T-helper 17 cell (primary cell): ENCODE measurements around the gene CREBBP. TPM values are rescaled to one million over a fixed set of nuclear protein-coding genes. Genes with fewer than 3 reads are reported as not detected.

ENCODE experiments used
- ATAC-seq: fragments of 150-1000 bp; cut with Tn5 transposase; 2 replicates; pipeline ENCODE4 v1.10.0; 2021; ENCODE audit warnings: mild to moderate bottlenecking, moderate library complexity
- DNase-seq, 3 donors: peaks; one replicate each; pipeline versions ENCODE4 v3.0.0 to v3.0.0-alpha.2; 2020 to 2021
- H3K9me3 ChIP-seq: one replicate; pipeline ENCODE4 v1.7.0; 2013; ENCODE audit warnings: low read length, mild to moderate bottlenecking; ENCODE audit not compliant: control insufficient read depth, poor library complexity, severe bottlenecking
- H3K27ac Mint-ChIP-seq: one replicate; pipeline ENCODE4 v1.8.0; 2022; ENCODE audit warnings: mild to moderate bottlenecking, moderate library complexity, mixed read lengths
- H3K27me3 Mint-ChIP-seq: one replicate; pipeline ENCODE4 v1.8.0; 2022; ENCODE audit warnings: mixed read lengths
- H3K36me3 Mint-ChIP-seq: one replicate; pipeline ENCODE4 v1.8.0; 2022; ENCODE audit warnings: low read depth, mixed read lengths
- H3K4me1 Mint-ChIP-seq: one replicate; pipeline ENCODE4 v1.8.0; 2022; ENCODE audit warnings: mild to moderate bottlenecking, mixed read lengths
- H3K4me3 Mint-ChIP-seq: one replicate; pipeline ENCODE4 v1.8.0; 2022; ENCODE audit warnings: mild to moderate bottlenecking, moderate library complexity, mixed read lengths
- total RNA-seq, 4 donors: library from RNA in 2 of 4; stranded (reverse) in 2 of 4; gene quantifications; one replicate each; pipeline ENCODE4 v1.2.3 and lab custom pipeline; 2022 to 2026

The CREBBP gene
- total RNA-seq, 2 donors from 2014 or later = 158 to 173 TPM

DNA sequence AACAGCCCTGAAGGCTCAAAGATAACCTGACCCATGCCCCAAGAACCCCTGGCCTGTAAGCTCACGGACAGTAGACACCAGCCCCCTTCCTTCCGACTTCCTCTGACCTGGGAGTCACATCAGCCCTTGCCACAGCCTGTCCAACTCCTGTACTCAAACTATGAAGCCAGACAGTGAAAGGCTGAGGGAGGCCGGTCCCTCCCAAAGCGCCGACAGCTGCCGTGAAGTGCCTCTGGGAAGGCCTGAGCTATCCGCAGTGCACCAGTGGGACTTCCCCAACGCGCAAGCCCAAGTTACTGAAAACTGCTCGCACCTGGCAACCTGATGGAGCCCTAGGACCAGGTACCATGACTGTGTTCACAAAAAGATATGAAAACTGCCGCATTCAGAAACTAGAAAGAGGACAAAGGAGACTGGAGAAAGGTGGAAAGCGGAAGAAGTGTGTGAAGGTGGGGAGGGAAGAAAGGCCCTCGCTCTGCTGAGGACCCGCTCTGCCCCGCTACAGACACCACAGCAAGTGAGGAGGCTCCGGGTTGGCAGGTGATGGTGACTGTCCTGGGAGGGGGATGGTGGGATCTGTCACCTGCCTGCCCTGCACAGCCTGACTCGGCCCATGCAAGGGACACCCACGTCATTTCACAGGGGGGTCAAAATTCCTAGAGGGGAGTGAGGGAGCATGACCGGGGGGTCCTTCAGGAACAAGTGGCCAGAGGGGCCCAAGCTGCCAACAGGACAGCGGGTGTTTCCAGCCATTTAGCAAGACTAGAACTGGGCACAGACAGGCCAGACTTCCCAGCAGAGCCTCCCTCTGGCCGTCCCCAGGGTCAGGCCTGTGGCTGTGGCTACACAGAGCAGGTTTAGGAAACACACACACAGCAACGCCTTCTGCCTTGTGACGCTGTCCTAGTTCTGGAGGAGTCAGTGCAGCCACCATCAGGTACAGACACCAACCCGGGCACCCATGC is 150.1 kb downstream of the CREBBP start:
- no peak for ATAC-seq
- no peaks in the 10 kb centered on the region for H3K9me3 ChIP-seq
- peaks cover 11% of the 10 kb centered on the region for H3K36me3 Mint-ChIP-seq
- peak overlapping the region; percentile 14 for H3K27ac Mint-ChIP-seq
- H3K27me3 Mint-ChIP-seq = no peaks in the 10 kb centered on the region
- H3K4me3 Mint-ChIP-seq = no peak overlapping the region
- no peak for DNase-seq
- H3K4me1 Mint-ChIP-seq = peaks cover 13% of the 10 kb centered on the region

DNA sequence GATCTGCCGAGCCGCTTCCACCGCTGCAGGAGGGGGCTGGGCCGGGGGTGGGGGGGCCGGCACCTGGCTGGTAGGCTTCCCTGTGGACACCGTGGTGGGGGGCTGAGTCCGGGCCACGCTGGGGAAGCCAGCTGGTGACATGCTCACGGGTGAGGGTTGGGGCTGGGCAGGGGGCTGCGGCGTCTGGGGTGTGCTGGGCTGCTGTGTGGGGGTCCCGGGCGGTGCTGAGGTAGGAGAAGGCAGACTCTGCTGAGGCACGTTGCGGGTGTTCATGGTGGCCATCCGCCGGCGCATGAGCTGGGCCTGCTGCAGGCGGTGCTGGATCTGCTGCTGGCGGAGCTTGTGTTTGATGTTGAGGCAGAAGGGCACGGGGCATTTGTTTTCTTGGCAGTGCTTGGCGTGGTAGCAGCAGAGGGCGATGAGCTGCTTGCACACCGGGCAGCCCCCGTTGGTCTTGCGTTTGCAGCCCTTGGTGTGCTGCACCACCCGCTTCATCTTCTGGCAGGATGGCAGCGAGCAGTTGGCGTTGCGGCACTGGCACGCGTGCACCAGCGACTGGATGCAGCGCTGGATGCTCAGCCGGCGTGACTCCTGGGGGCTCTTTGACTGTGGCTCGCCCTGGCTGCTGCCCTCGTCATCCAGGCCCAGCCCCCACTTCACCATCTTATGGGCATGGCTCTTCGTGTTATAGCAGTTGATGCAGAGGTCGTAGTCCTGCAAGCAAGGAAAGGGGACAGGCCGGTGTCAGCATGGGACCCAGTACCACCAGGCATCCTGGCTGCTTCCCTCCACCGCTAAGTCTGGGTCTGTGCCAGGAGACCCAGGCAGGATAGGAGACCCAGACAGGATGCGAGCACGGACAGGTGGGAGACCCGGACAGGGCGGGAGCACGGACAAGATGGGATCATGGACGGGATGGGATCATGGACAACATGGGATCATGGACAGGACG is 151.1 kb downstream of the CREBBP start:
- Mint-ChIP-seq H3K27ac (peak overlapping the region; percentile 14), H3K4me1 (peaks cover 16% of the 10 kb centered on the region), H3K36me3 (peaks cover 7% of the 10 kb centered on the region), H3K4me3 (no peak overlapping the region), H3K27me3 (no peaks in the 10 kb centered on the region)
- DNase-seq = no peak
- no peak for ATAC-seq
- H3K9me3 ChIP-seq = no peaks in the 10 kb centered on the region

DNA sequence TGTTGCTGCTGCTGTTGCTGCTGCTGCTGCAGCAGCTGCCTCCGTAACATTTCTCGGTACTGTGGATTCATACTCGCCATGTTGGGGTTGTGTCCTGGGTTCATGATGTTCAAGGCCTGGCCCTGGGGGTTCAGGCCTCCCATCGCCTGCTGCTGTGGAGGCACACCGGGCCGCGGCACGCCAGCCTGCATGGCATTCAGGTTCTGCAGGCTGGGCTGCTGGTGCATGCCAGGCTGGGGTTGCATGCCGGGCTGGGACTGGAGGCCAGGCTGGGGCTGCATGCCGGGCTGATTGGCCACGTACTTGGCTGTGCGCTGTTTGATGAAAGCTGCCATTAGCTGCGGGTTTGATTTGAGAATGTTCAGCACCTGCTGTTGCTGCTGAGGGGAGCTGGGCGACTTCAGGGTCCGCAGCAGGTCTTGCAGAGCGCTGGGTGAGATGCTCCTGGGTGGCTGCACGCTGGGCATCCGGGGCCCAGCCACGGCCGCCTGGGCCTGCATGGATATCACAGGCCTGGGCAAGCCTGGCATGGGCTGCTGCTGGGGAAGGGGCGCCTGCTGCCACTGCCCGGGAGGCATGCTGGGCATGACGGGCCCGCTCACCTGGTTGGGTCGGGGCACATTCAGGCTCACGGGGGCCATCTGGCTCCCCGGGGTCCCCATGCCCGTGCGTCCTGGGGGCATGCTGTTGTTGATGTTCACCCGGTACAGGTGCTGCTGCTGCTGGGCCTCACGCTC is 151.9 kb downstream of the CREBBP start:
- Mint-ChIP-seq H3K27me3 (no peaks in the 10 kb centered on the region), H3K27ac (no peak overlapping the region), H3K4me3 (no peak overlapping the region), H3K4me1 (peaks cover 14% of the 10 kb centered on the region), H3K36me3 (peaks cover 7% of the 10 kb centered on the region)
- no peaks in the 10 kb centered on the region for H3K9me3 ChIP-seq
- DNase-seq (no peak), ATAC-seq (no peak)

DNA sequence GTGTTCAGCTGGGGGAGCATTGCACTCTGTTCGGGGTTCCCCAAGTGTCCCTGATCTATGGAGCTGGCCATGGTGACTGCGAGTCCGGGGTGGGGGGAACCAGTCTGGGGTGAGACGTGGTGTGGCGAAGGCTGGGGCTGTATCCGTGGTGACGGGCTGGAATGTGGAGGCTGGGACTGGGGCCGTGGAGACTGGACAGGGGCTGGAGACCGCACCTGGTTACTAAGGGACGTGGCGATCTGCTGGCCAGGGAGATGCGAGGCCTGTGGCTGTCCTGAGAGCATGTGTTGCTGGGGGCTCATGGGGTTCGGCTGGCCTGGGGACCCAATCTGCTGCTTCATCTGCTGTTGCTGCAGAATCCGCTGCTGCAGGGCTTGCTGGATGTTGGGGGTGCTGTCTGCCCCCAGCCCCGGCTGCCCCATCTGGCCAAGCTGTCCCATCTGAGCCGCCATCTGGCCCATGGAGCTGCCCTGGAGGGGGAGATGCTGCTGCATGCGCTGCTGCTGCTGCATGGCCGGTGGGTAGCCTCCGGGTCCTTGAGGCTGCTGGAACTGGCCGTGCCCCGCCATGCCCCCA is 152.6 kb downstream of the CREBBP start:
- no peaks in the 10 kb centered on the region for H3K9me3 ChIP-seq
- Mint-ChIP-seq H3K4me3 (no peak overlapping the region), H3K36me3 (peaks cover 7% of the 10 kb centered on the region), H3K27me3 (no peaks in the 10 kb centered on the region), H3K27ac (no peak overlapping the region), H3K4me1 (peaks cover 14% of the 10 kb centered on the region)
- DNase-seq = no peak
- no peak for ATAC-seq

DNA sequence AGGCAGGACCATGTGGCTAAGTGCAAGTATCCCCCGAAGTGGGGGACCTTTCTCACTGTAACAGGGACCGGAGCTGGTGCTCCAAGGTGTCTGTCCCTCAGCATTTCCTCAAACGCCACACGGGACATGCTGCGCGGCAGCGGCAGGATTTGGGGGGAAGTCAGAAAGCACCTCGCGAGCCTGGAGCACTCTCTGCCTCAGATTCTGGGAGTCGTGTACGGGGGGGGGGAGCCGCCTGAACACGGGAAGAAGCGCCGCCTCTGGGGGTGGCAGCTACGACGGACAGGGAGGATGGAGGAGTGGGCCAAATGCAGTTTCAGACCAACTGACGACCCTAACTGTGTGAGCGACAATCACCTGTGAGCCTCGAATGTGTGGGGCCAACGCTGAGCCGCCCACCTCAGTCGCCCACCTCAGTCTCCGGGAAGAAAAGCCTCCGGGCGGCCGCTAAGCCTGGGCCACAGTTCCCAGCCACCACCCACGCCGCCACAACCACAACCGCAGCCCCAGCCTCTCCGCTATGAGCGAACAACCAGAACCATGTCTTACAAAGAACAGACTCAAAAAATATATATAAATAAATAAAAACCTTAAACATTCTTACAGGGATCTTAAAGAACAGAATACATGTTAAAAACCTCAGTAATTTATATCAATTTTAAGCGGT is 154.4 kb downstream of the CREBBP start:
- H3K4me1 Mint-ChIP-seq = peaks cover 12% of the 10 kb centered on the region
- peaks cover 4% of the 10 kb centered on the region for H3K36me3 Mint-ChIP-seq
- ATAC-seq = no peak
- no peak overlapping the region for H3K27ac Mint-ChIP-seq
- DNase-seq = no peak
- no peak overlapping the region for H3K4me3 Mint-ChIP-seq
- H3K9me3 ChIP-seq = no peaks in the 10 kb centered on the region
- H3K27me3 Mint-ChIP-seq = no peaks in the 10 kb centered on the region

DNA sequence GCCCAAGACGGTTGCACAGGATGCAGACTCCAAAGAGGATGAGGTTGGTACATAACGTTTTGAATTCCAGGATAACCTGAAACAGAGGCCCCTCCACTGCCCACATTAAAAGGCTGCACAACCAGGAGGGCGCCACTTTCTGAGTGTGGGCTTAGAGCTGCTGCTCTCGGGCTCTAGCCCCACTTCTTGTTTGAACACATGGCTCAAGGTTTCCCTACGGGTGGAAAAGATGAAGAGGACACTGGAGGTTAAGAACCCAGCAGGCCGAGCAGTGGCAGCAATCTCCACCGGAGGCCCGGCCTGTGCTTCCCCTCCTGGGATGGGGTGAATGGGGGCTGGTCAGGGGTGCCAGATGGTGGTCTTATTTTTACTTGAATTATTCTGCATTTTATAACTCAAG is 155.2 kb downstream of the CREBBP start:
- peaks cover 9% of the 10 kb centered on the region for H3K4me1 Mint-ChIP-seq
- H3K36me3 Mint-ChIP-seq = peaks cover under 1% of the 10 kb centered on the region
- H3K9me3 ChIP-seq = no peaks in the 10 kb centered on the region
- H3K4me3 Mint-ChIP-seq = no peak overlapping the region
- no peak for ATAC-seq
- no peaks in the 10 kb centered on the region for H3K27me3 Mint-ChIP-seq
- DNase-seq = no peak
- H3K27ac Mint-ChIP-seq = peak overlapping the region; percentile 11

DNA sequence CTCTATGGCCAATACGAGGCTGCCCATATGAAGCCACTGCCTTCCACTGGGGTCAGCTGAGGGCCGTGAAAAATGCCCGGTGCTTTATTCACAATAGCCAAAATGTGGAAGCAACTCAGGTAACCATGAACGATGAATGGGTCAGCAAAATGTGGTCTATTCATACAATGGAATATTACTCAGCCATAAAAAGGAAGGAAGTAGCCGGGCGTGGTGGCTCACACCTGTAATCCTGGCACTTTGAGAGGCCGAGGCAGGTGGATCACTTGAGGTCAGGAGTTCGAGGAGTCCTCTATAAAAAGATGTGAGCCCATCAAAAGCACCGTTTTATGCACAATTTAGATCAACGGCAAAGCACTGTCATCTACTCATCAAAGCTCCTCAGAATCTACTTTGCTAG is 158.0 kb downstream of the CREBBP start:
- DNase-seq (no peak), ATAC-seq (no peak)
- H3K36me3 Mint-ChIP-seq = no peaks in the 10 kb centered on the region
- H3K27ac Mint-ChIP-seq = no peak overlapping the region
- H3K27me3 Mint-ChIP-seq = no peaks in the 10 kb centered on the region
- H3K4me1 Mint-ChIP-seq = peaks cover 11% of the 10 kb centered on the region
- no peak overlapping the region for H3K4me3 Mint-ChIP-seq
- no peaks in the 10 kb centered on the region for H3K9me3 ChIP-seq

DNA sequence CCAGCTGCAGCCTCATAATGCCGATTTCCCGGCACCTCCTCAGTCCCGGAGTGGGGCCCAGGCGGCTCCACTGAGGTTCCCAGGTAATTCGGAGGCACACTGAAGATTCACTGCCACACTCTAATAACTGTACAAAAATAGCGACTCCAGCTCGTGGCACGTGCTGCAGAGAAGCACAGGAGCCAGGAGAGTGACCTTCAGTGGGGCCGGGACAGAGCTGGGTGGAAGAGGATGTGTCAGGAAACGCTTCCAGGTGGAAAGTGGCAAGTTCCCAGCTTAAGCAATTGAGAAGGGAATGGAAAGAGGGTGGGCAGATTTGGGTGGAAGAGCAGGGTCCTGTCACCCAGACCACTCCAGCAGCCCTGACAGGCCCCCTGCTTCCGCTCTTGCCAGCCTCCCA is 160.1 kb downstream of the CREBBP start:
- ATAC-seq = no peak
- peaks cover 14% of the 10 kb centered on the region for H3K4me1 Mint-ChIP-seq
- no peaks in the 10 kb centered on the region for H3K36me3 Mint-ChIP-seq
- no peaks in the 10 kb centered on the region for H3K27me3 Mint-ChIP-seq
- no peak overlapping the region for H3K27ac Mint-ChIP-seq
- H3K9me3 ChIP-seq = no peaks in the 10 kb centered on the region
- H3K4me3 Mint-ChIP-seq = no peak overlapping the region
- DNase-seq = no peak

DNA sequence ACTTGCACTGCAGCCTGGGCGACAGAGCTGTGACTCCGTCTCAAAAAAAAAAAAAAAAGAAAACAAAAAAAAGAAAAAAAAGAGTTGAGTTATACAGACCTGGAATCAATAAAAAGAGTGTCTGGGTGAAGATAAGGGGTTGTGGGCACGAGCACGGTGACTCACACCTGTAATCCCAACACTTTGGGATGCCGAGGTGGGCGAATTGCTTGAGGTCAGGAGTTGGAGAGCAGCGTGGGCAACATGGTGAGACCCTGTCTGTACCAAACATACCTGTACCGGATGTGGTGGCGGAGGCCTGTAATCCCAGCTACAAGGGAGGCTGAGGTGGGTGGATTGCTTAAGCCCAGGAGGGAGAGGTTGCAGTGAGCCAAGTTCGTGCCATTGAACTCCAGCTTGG is 161.9 kb downstream of the CREBBP start:
- H3K4me1 Mint-ChIP-seq = peaks cover 12% of the 10 kb centered on the region
- H3K9me3 ChIP-seq = no peaks in the 10 kb centered on the region
- no peaks in the 10 kb centered on the region for H3K36me3 Mint-ChIP-seq
- no peak for ATAC-seq
- H3K4me3 Mint-ChIP-seq = peak overlapping the region; percentile 3
- no peak for DNase-seq
- no peaks in the 10 kb centered on the region for H3K27me3 Mint-ChIP-seq
- peak overlapping the region; percentile 86 for H3K27ac Mint-ChIP-seq

DNA sequence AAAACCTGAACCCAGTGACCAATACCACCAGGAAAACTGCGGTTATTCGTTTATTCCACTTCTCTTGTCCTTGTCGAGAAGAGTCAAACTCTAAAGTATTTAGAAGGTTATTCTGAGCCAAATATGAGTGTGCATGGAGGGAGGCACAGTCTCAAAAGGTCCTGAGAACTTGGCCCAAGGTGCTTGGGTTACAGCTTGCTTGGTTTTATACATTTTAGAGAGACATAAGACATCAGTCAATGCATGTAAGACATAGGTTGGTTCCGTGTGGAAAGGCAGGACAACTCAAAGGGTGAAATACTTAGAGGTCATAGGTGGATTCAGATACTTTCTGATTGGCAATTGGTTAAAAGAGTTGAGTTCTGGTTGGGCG is 162.5 kb downstream of the CREBBP start:
- ATAC-seq = no peak
- Mint-ChIP-seq H3K27ac (peak overlapping the region; percentile 86), H3K36me3 (no peaks in the 10 kb centered on the region), H3K27me3 (no peaks in the 10 kb centered on the region), H3K4me1 (peaks cover 12% of the 10 kb centered on the region), H3K4me3 (peak overlapping the region; percentile 91)
- DNase-seq = no peak
- H3K9me3 ChIP-seq = no peaks in the 10 kb centered on the region

DNA sequence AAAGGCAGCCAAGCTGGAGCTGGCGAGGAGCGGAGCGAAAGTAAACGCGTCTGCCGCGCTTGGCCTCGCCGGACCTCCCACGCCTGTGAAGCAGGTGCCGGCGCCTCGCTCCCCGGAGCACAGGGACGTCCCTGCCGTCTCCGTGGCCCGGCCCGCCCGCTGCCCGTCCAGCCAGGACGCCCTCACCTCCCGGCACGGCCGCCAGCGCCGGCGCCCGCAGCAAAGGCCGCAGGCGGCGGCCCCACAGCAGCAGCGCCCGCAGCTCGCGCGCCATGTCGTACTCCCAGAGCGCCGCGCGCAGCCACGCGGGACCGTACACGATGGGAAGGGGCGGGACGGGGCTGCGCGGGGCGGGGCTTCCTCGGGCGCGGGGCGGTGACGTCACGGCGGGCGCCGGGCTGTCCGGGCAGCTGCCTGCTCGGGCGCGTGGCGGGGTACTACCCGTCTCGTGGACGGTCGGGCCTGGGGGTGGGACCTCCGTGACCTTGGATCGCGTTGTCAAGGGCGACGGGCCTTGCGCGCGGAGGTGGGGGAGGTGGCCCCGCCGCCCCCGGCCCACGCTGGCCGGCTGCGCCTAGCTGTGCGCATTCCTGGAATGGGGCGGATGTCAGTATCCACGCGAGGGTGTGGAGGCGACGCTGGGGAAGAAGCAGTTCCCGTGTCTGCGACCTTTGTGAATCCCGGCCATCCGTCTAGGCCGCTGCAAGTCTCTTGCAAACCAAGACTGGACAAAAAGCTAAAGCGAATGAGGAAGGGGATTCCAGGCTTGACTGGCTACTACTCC is 163.1 kb downstream of the CREBBP start, which contains the start of gene TRAP1:
TSS of gene TRAP1 (minus strand) at position 290 of the 784 bp plus-strand sequence. CDS start at position 274, 16 bp downstream.
- H3K9me3 ChIP-seq = no peaks in the 10 kb centered on the region
- Mint-ChIP-seq H3K27me3 (no peaks in the 10 kb centered on the region), H3K4me3 (peak within 1 kb of the TSS; percentile 91), H3K4me1 (peaks cover 12% of the 10 kb centered on the region), H3K36me3 (no peaks in the 10 kb centered on the region), H3K27ac (peak within 1 kb of the TSS; percentile 86)
- DNase-seq = peak; percentile 87 to 94 (median 91)
- ATAC-seq = peak; percentile 98
